Measurements from ENCODE around the gene CALR. TPM values are rescaled to one million over a fixed set of nuclear protein-coding genes. Genes with fewer than 3 reads are reported as not detected.

Gene CALR
- total and polyA plus RNA-seq, 4 donors: 415 to 1,551 (median 801) TPM

- DNase-seq (no peak), ATAC-seq (ENCODE audit: insufficient read depth, low FRiP score) (no peak)
- H3K27me3 ChIP-seq (ENCODE audit: control insufficient read depth in 3 of 3, insufficient read depth in 3 of 3, low read length in 2 of 3): no peaks in the 10 kb centered on the region
- no peak for TF ChIP-seq CTCF (IDR thresholded peaks at IDR 0.05; ENCODE audit: control extremely low read depth, extremely low read depth)
- H3K4me1 ChIP-seq (ENCODE audit: control insufficient read depth in 5 of 5, insufficient read depth in 5 of 5, low read length in 5 of 5): peaks cover 0 to 8% (median 3%) of the 10 kb centered on the region in 5 donors
- no peak overlapping the region for H3K4me3 ChIP-seq
- whole genome bisulfite sequencing, 2 donors: 91 to 95% methylated on average over 3 of the region's 3 CpGs
- no peak overlapping the region for H3K9ac ChIP-seq (ENCODE audit: insufficient read depth in 1 of 2, low read length in 2 of 2)
- no peaks in the 10 kb centered on the region for H3K36me3 ChIP-seq (ENCODE audit: control insufficient read depth in 4 of 4, insufficient read depth in 4 of 4, low read length in 4 of 4)
- no peak overlapping the region for H3K27ac ChIP-seq (ENCODE audit: low read depth in 1 of 2, low read length in 1 of 2)
- no peaks in the 10 kb centered on the region for H3K9me3 ChIP-seq (ENCODE audit: control insufficient read depth in 4 of 4, insufficient read depth in 3 of 4, low read length in 3 of 4)
These were observed 41.6 kb downstream of the CALR start for GRCh38 chr19:12979974-12980373.

- H3K9me3 ChIP-seq (ENCODE audit: control insufficient read depth in 4 of 4, insufficient read depth in 3 of 4, low read length in 3 of 4): no peaks in the 10 kb centered on the region
- no peak overlapping the region for H3K27ac ChIP-seq (ENCODE audit: low read depth in 1 of 2, low read length in 1 of 2)
- no peaks in the 10 kb centered on the region for H3K36me3 ChIP-seq (ENCODE audit: control insufficient read depth in 4 of 4, insufficient read depth in 4 of 4, low read length in 4 of 4)
- H3K4me1 ChIP-seq (ENCODE audit: control insufficient read depth in 5 of 5, insufficient read depth in 5 of 5, low read length in 5 of 5): peaks cover 0 to 9% (median 4%) of the 10 kb centered on the region in 5 donors
- no peak overlapping the region for H3K4me3 ChIP-seq
- no peak for ATAC-seq (ENCODE audit: insufficient read depth, low FRiP score)
- H3K27me3 ChIP-seq (ENCODE audit: control insufficient read depth in 3 of 3, insufficient read depth in 3 of 3, low read length in 2 of 3): no peaks in the 10 kb centered on the region
- DNase-seq: no peak
- WGBS, 2 donors: 92 to 93% methylated on average over 6 of the region's 6 CpGs
- no peak overlapping the region for H3K9ac ChIP-seq (ENCODE audit: insufficient read depth in 1 of 2, low read length in 2 of 2)
- TF ChIP-seq CTCF (IDR thresholded peaks at IDR 0.05; ENCODE audit: control extremely low read depth, extremely low read depth): no peak
These were observed 44.2 kb downstream of the CALR start for GRCh38 chr19:12982648-12983047.

- no peak for TF ChIP-seq CTCF (IDR thresholded peaks at IDR 0.05; ENCODE audit: control extremely low read depth, extremely low read depth)
- H3K27me3 ChIP-seq (ENCODE audit: control insufficient read depth in 3 of 3, insufficient read depth in 3 of 3, low read length in 2 of 3): no peaks in the 10 kb centered on the region
- H3K27ac ChIP-seq (ENCODE audit: low read depth in 1 of 2, low read length in 1 of 2): no peak overlapping the region
- no peaks in the 10 kb centered on the region for H3K36me3 ChIP-seq (ENCODE audit: control insufficient read depth in 4 of 4, insufficient read depth in 4 of 4, low read length in 4 of 4)
- DNase-seq (no peak), ATAC-seq (ENCODE audit: insufficient read depth, low FRiP score) (no peak)
- 48 to 57% methylated on average over 10 of the region's 10 CpGs for WGBS, 2 donors
- peak overlapping the region in 1 of 2 donors; percentile 73 for H3K9ac ChIP-seq (ENCODE audit: insufficient read depth in 1 of 2, low read length in 2 of 2)
- H3K4me1 ChIP-seq (ENCODE audit: control insufficient read depth in 5 of 5, insufficient read depth in 5 of 5, low read length in 5 of 5): peaks cover 0 to 9% (median 4%) of the 10 kb centered on the region in 5 donors
- no peak overlapping the region for H3K4me3 ChIP-seq
- H3K9me3 ChIP-seq (ENCODE audit: control insufficient read depth in 4 of 4, insufficient read depth in 3 of 4, low read length in 3 of 4): no peaks in the 10 kb centered on the region
These were observed 44.7 kb downstream of the CALR start for GRCh38 chr19:12983091-12983490.

- ATAC-seq (ENCODE audit: insufficient read depth, low FRiP score): peak; percentile 81
- WGBS, 2 donors: 9 to 13% methylated on average over 37 to 51 of the region's 51 CpGs
- Histone ChIP-seq H3K4me1 (ENCODE audit: control insufficient read depth in 5 of 5, insufficient read depth in 5 of 5, low read length in 5 of 5) (peaks cover 0 to 9% (median 4%) of the 10 kb centered on the region in 5 donors), H3K4me3 (no peak overlapping the region), H3K9ac (ENCODE audit: insufficient read depth in 1 of 2, low read length in 2 of 2) (peak overlapping the region in 1 of 2 donors; percentile 73), H3K9me3 (ENCODE audit: control insufficient read depth in 4 of 4, insufficient read depth in 3 of 4, low read length in 3 of 4) (no peaks in the 10 kb centered on the region), H3K27me3 (ENCODE audit: control insufficient read depth in 3 of 3, insufficient read depth in 3 of 3, low read length in 2 of 3) (no peaks in the 10 kb centered on the region), H3K36me3 (ENCODE audit: control insufficient read depth in 4 of 4, insufficient read depth in 4 of 4, low read length in 4 of 4) (no peaks in the 10 kb centered on the region), H3K27ac (ENCODE audit: low read depth in 1 of 2, low read length in 1 of 2) (no peak overlapping the region)
- DNase-seq: peak; percentile 84 to 90 (median 87)
- peak; percentile 86 for TF ChIP-seq CTCF (IDR thresholded peaks at IDR 0.05; ENCODE audit: control extremely low read depth, extremely low read depth)
These were observed 45.2 kb downstream of the CALR start for GRCh38 chr19:12983542-12984142.

Data from lung (tissue), 12 donors.